Keratinocyte (primary cell): ENCODE measurements around the gene DAB1. TPM values are rescaled to one million over a fixed set of nuclear protein-coding genes. Genes with fewer than 3 reads are reported as not detected.

Experiments
- DNase-seq: peaks from one replicate; pipeline ENCODE4 v3.0.0-alpha.2; 2011; ENCODE audit warnings: low read depth, missing footprints, low spot score
- FAIRE-seq: peaks from 2 replicates; lab custom pipeline; 2011; peaks lifted over from hg19 to GRCh38; lab: Jason Lieb, UNC
- H2AFZ ChIP-seq: 2 replicates; pipeline ENCODE4 v1.6.0; 2012; ENCODE audit warnings: low read length, control low read depth, inconsistent platforms; ENCODE audit not compliant: control insufficient read depth
- H3K27ac ChIP-seq: 2 replicates; pipeline ENCODE4 v1.5.1; 2011; ENCODE audit warnings: low read length; ENCODE audit not compliant: control insufficient read depth, insufficient read depth
- H3K27me3 ChIP-seq: 3 replicates; pipeline ENCODE4 v1.6.0; 2011; ENCODE audit warnings: low read length; ENCODE audit not compliant: control insufficient read depth, insufficient read depth; ENCODE audit errors: extremely low read depth
- H3K36me3 ChIP-seq, 2 experiments: 2 replicates in 1 of 2; 3 replicates in 1 of 2; pipeline ENCODE4 v1.5.1; 2011; ENCODE audit warnings: low read length in 2 of 2, mild to moderate bottlenecking in 1 of 2; ENCODE audit not compliant: control insufficient read depth in 2 of 2, insufficient read depth in 2 of 2; ENCODE audit errors: extremely low read depth in 1 of 2
- H3K4me1 ChIP-seq: 3 replicates; pipeline ENCODE4 v1.5.1; 2011; ENCODE audit warnings: low read length; ENCODE audit not compliant: control insufficient read depth, insufficient read depth; ENCODE audit errors: extremely low read depth
- H3K4me2 ChIP-seq: 3 replicates; pipeline ENCODE4 v1.6.0; 2011; ENCODE audit warnings: low read depth, low read length; ENCODE audit not compliant: control insufficient read depth, insufficient read depth; ENCODE audit errors: extremely low read depth
- H3K4me3 ChIP-seq, 3 experiments: fragments of 200-600 bp in 1 of 3; sonication (generic) in 1 of 3; 2 replicates in 2 of 3; 3 replicates in 1 of 3; pipeline ENCODE4 v1.5.1; 2011 to 2016; ENCODE audit warnings: low read length in 3 of 3, mild to moderate bottlenecking in 3 of 3, control low read depth in 2 of 3, inconsistent platforms in 1 of 3, low read depth in 1 of 3, mixed read lengths in 1 of 3, mixed run types in 1 of 3, moderate library complexity in 1 of 3; ENCODE audit not compliant: control insufficient read depth in 2 of 3, insufficient read depth in 2 of 3; ENCODE audit errors: extremely low read depth in 1 of 3
- H3K79me2 ChIP-seq: 2 replicates; pipeline ENCODE4 v1.6.0; 2012; ENCODE audit warnings: low read length; ENCODE audit not compliant: control insufficient read depth, insufficient read depth
- H3K9ac ChIP-seq: 3 replicates; pipeline ENCODE4 v1.6.0; 2011; ENCODE audit warnings: low read length; ENCODE audit not compliant: control insufficient read depth, insufficient read depth; ENCODE audit errors: extremely low read depth
- H3K9me1 ChIP-seq: 3 replicates; pipeline ENCODE4 v1.6.0; 2011; ENCODE audit warnings: low read length; ENCODE audit not compliant: control insufficient read depth, insufficient read depth; ENCODE audit errors: extremely low read depth
- H3K9me3 ChIP-seq: 2 replicates; pipeline ENCODE4 v1.5.1; 2012; ENCODE audit warnings: low read depth, low read length; ENCODE audit not compliant: control insufficient read depth
- H4K20me1 ChIP-seq: 3 replicates; pipeline ENCODE4 v1.6.0; 2011; ENCODE audit warnings: low read length; ENCODE audit not compliant: control insufficient read depth, insufficient read depth; ENCODE audit errors: extremely low read depth
- CTCF ChIP-seq, 3 experiments: IDR thresholded peaks in 1 of 3; conservative IDR thresholded peaks in 1 of 3; optimal IDR thresholded peaks in 1 of 3; 2 replicates in 2 of 3; 3 replicates in 1 of 3; pipeline versions ENCODE3 to v1.5.1; 2011; ENCODE audit warnings: low read length in 3 of 3, mild to moderate bottlenecking in 3 of 3, moderate library complexity in 2 of 3, control low read depth in 1 of 3, inconsistent platforms in 1 of 3; ENCODE audit not compliant: insufficient read depth in 2 of 3; ENCODE audit errors: extremely low read depth in 1 of 3
- EZH2 ChIP-seq: IDR thresholded peaks from one replicate; pipeline ENCODE4 v1.6.1; 2012; ENCODE audit warnings: inconsistent platforms, mild to moderate bottlenecking, low read length, moderate library complexity
- dilution Hi-C: fragments of 300-500 bp; cut with MboI; formaldehyde crosslinking; loops from one replicate; pipeline ENCODE4 v1.7.0; 2020; ENCODE audit warnings: low sequenced_read_pairs; ENCODE audit not compliant: extremely low pct_ligation_motif_present
- polyA plus RNA-seq, 5 experiments: library from polyadenylated mRNA; depleted of rRNA in 3 of 5; stranded (reverse) in 3 of 5; stranded (forward) in 1 of 5; unstranded in 1 of 5; fragments of >200 nt; gene quantifications; 1 replicate in 1 of 5; 2 replicates in 3 of 5; 3 replicates in 1 of 5; pipeline versions ENCODE4 v1.2.1 to v1.2.3, GENCODE V29; 2011 to 2012; ENCODE audit warnings: missing spikeins in 2 of 5, low read depth in 1 of 5, low replicate concordance in 1 of 5

DAB1 gene
- polyA plus RNA-seq, 1 donor (not counting 4 experiments of a cell fraction or from before 2014, with no cell fraction given) = 0.01 TPM

GRCh38 chr1:57336793-57337192 lies 87.1 kb downstream of the DAB1 start:
- FAIRE-seq = no peak
- dilution Hi-C loops = no loop called here

GRCh38 chr1:57331620-57332019 lies 92.2 kb downstream of the DAB1 start:
- no peak overlapping the region for H3K4me2 ChIP-seq
- H3K9ac ChIP-seq = no peak overlapping the region
- FAIRE-seq = no peak
- no peaks in the 10 kb centered on the region for H4K20me1 ChIP-seq
- no peak overlapping the region for H3K4me3 ChIP-seq
- H3K9me1 ChIP-seq = no peaks in the 10 kb centered on the region
- no peak overlapping the region for H3K27ac ChIP-seq
- no peaks in the 10 kb centered on the region for H3K4me1 ChIP-seq
- no peaks in the 10 kb centered on the region for H3K36me3 ChIP-seq
- no peak for TF ChIP-seq EZH2
- TF ChIP-seq CTCF (optimal IDR thresholded peaks at IDR 0.05 in 1 of 3, IDR thresholded peaks at IDR 0.05 in 1 of 3, conservative IDR thresholded peaks at IDR 0.05 in 1 of 3; ENCODE audit: extremely low read depth in 1 of 3, insufficient read depth in 2 of 3, low read length in 3 of 3) = no peak
- dilution Hi-C loops = no loop called here
- no peaks in the 10 kb centered on the region for H3K79me2 ChIP-seq
- H3K9me3 ChIP-seq = no peaks in the 10 kb centered on the region
- H2AFZ ChIP-seq = no peak overlapping the region
- DNase-seq = no peak
- no peaks in the 10 kb centered on the region for H3K27me3 ChIP-seq

More at GRCh38 chr1:57336793-57337192, 87.1 kb downstream of the DAB1 start:
- Histone ChIP-seq H3K9me3 (no peaks in the 10 kb centered on the region), H3K4me2 (no peak overlapping the region), H2AFZ (no peak overlapping the region), H3K36me3 (no peaks in the 10 kb centered on the region), H3K9ac (no peak overlapping the region), H3K27ac (no peak overlapping the region), H3K4me1 (no peaks in the 10 kb centered on the region), H4K20me1 (no peaks in the 10 kb centered on the region), H3K79me2 (no peaks in the 10 kb centered on the region), H3K4me3 (no peak overlapping the region), H3K9me1 (no peaks in the 10 kb centered on the region), H3K27me3 (no peaks in the 10 kb centered on the region)
- no peak for TF ChIP-seq EZH2
- TF ChIP-seq CTCF (optimal IDR thresholded peaks at IDR 0.05 in 1 of 3, IDR thresholded peaks at IDR 0.05 in 1 of 3, conservative IDR thresholded peaks at IDR 0.05 in 1 of 3; ENCODE audit: extremely low read depth in 1 of 3, insufficient read depth in 2 of 3, low read length in 3 of 3) = no peak
- no peak for DNase-seq
